Skin epidermis (tissue), 12 donors: Measurements from ENCODE around the gene MINDY1.
A peak's percentile ranks its signal among the peaks of the same experiment; 100 is the strongest.

Experiments
- H3K27ac ChIP-seq, 21 experiments: fragments of 200-600 bp; sonication (generic) in 11 of 21; one replicate each; pipeline ENCODE4 v1.5.0; 2020; ENCODE audit warnings: mild to moderate bottlenecking in 3 of 21, inconsistent platforms in 2 of 21, moderate library complexity in 2 of 21
- H3K4me3 ChIP-seq, 7 experiments: fragments of 200-600 bp; sonication (generic) in 2 of 7; one replicate each; pipeline ENCODE4 v1.5.0; 2020; ENCODE audit warnings: inconsistent platforms in 2 of 7, mild to moderate bottlenecking in 2 of 7, moderate library complexity in 1 of 7

Gene MINDY1

DNA sequence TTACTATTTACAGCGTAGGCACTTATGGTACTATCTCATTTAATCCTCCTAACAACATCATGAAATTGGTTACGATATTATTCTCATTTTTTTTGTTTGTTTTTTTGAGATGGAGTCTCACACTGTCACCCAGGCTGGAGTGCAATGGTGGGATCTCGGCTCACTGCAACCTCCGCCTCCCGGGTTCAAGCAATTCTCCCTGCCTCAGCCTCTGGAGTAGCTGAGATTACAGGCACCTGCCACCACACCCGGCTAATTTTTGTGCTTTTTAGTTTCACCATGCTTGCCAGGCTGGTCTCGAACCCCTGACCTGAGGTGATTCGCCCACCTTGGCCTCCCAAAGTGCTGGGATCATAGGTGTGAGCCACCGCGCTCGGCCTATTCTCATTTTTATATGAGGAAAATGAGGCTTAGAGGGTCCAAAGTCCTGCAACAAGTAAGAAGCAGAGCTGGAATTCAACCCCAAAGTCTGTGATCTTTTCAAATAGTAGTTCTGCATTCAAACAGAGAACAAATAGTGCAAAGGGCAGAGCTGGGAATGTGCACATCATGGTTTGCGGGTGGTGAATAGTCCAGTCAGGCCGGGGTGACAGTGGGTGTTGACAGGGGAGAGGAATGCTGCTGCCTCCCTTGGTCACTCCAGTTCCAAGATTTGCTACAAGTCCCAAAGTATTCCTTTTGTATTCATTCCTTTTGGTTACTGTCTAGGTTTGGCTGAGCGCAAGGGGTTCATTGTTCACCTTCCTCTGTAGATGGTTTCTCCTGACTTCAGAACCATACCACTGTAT lies 6.2 kb upstream of the MINDY1 start:
- no peak overlapping the region for H3K27ac ChIP-seq
- no peak overlapping the region for H3K4me3 ChIP-seq

- peak overlapping the region in 1 of 21 experiments; percentile 19 for H3K27ac ChIP-seq
Observed at GRCh38 chr1:151011154-151011850, 4.6 kb upstream of the MINDY1 start.

DNA sequence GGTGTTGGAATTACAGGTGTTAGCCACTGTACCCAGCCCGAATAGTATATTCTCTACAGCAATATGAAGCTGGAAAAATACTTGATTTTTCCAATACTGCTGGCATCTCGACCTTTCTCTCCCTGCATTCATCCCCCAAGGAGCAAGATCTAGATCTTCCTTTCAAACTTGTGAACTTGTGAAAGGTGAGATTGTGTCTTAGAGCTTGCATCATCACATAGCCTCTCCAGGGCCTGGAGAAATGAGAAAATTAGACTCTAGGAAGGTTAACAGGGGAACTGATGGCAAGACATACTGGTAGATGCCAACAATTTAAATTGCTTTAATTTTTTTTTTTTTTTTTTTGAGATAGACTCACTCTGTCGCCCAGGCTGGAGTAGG lies 3.6 kb upstream of the MINDY1 start:
- Histone ChIP-seq H3K4me3 (no peak overlapping the region), H3K27ac (no peak overlapping the region)

More at GRCh38 chr1:151011154-151011850, 4.6 kb upstream of the MINDY1 start:
- H3K4me3 ChIP-seq: no peak overlapping the region

DNA sequence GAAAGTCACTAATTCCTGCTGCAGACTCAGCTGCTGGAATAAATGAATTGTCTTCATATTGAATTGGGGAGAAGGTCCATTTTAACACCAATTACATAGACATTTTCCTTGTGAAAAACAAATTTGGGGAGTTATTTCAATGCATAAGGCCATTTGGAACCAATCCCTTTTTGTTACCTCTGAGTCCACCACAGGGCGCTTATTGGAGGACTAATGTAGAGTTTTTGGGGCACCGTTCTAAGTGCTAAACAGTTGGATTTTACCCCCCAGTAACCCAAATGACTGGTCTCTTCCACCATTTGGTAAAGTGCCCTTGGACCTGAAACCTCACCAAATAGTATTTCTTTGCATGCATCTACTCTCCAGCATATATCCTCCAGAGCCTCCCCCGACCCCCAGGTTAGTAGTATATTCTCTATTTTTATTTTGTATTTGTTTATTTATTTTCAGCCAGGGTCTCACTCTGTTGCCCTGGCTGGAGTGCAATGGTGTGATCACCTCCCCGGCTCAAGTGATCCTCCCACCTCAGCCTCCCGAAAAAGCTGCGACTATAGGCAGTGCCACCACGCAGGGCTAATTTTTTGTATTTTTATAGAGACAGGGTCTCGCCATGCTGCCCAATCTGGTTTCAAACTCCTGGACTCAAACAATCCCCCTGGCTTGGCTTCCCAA lies 3.1 kb upstream of the MINDY1 start:
- peak overlapping the region in 5 of 21 experiments; percentile 81 to 88 (median 86) for H3K27ac ChIP-seq
- no peak overlapping the region for H3K4me3 ChIP-seq

GRCh38 chr1:151009206-151009587 lies 2.5 kb upstream of the MINDY1 start:
- Histone ChIP-seq H3K27ac (peak overlapping the region in 14 of 21 experiments; percentile 79 to 96 (median 88)), H3K4me3 (peak overlapping the region; percentile 62 to 82 (median 65))

- H3K27ac ChIP-seq: peak within 1 kb of the TSS in 20 of 21 experiments; percentile 72 to 96 (median 90)
Observed at GRCh38 chr1:151008244-151009205, 1.8 kb upstream of the MINDY1 start, which contains the start of gene PRUNE1. PRUNE1 (plus strand) TSS chr1:151008449; CDS start chr1:151008633, 184 bp downstream.

DNA sequence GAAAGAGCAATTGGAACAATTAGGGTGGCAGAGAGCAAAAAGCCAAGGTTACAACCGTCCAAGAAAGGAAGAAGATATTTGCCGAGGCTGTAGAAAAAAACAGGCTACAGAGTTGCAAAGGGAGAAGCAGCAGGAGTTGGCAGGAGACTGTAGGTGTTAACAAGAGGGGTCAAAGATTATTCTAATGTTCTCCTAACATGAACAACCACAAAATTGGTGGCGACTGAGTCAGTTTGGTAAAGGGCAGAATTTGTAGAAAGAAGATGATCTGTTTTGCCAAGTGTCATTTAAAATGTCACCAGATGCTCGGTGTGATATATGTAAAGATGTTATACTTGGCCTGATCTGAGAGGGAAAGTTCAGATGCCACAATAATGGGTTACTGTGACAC lies 1.1 kb upstream of the MINDY1 start:
- H3K4me3 ChIP-seq: peak overlapping the region; percentile 62 to 82 (median 65)
- H3K27ac ChIP-seq: peak overlapping the region in 19 of 21 experiments; percentile 74 to 96 (median 90)

More at GRCh38 chr1:151008244-151009205, 1.8 kb upstream of the MINDY1 start, which contains the start of gene PRUNE1:
- H3K4me3 ChIP-seq: peak within 1 kb of the TSS; percentile 62 to 82 (median 65)

GRCh38 chr1:151005729-151006319 lies 878 bp downstream of the MINDY1 start:
- peak overlapping the region; percentile 40 to 57 (median 45) for H3K4me3 ChIP-seq
- H3K27ac ChIP-seq: peak overlapping the region; percentile 66 to 96 (median 90)

DNA sequence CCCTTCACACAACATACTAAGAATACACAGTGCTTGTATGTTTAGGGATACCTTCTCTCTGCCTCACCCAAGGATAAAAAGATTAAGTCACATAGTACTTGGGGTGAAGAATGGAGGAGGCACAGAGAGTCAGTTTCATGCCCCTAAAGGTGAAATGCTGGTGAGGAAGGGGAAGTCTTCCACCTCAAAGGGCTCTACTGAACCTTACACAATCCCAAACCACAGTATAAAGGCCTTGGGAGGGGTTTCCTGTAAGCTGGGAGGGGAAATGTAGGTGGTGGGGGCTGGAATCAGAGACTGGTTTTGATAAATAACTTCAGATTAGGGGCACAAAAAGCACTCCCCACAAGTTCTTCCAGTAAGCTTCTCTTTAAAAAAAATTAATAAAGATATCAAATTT lies 3.5 kb downstream of the MINDY1 start:
- no peak overlapping the region for H3K4me3 ChIP-seq
- H3K27ac ChIP-seq: peak overlapping the region in 11 of 21 experiments; percentile 1 to 61 (median 37)

- H3K4me3 ChIP-seq: no peak overlapping the region
- H3K27ac ChIP-seq: peak overlapping the region in 10 of 21 experiments; percentile 1 to 62 (median 42)
Observed at GRCh38 chr1:151002611-151003010, 4.1 kb downstream of the MINDY1 start.

- Histone ChIP-seq H3K4me3 (no peak overlapping the region), H3K27ac (peak overlapping the region in 10 of 21 experiments; percentile 1 to 62 (median 32))
Observed at GRCh38 chr1:151002051-151002450, 4.7 kb downstream of the MINDY1 start.

- peak overlapping the region in 2 of 21 experiments; percentile 1 to 51 for H3K27ac ChIP-seq
- H3K4me3 ChIP-seq: no peak overlapping the region
Observed at GRCh38 chr1:151001602-151002001, 5.1 kb downstream of the MINDY1 start.

GRCh38 chr1:151000408-151000807 lies 6.3 kb downstream of the MINDY1 start:
- no peak overlapping the region for H3K4me3 ChIP-seq
- no peak overlapping the region for H3K27ac ChIP-seq

- no peak overlapping the region for H3K4me3 ChIP-seq
- H3K27ac ChIP-seq: no peak overlapping the region
Observed at GRCh38 chr1:150999926-151000325, 6.8 kb downstream of the MINDY1 start.

- H3K4me3 ChIP-seq: no peak overlapping the region
- peak overlapping the region in 1 of 21 experiments; percentile 13 for H3K27ac ChIP-seq
Observed at GRCh38 chr1:150999051-150999674, 7.5 kb downstream of the MINDY1 start.

GRCh38 chr1:150997949-150998348 lies 8.8 kb downstream of the MINDY1 start:
- Histone ChIP-seq H3K27ac (no peak overlapping the region), H3K4me3 (no peak overlapping the region)

DNA sequence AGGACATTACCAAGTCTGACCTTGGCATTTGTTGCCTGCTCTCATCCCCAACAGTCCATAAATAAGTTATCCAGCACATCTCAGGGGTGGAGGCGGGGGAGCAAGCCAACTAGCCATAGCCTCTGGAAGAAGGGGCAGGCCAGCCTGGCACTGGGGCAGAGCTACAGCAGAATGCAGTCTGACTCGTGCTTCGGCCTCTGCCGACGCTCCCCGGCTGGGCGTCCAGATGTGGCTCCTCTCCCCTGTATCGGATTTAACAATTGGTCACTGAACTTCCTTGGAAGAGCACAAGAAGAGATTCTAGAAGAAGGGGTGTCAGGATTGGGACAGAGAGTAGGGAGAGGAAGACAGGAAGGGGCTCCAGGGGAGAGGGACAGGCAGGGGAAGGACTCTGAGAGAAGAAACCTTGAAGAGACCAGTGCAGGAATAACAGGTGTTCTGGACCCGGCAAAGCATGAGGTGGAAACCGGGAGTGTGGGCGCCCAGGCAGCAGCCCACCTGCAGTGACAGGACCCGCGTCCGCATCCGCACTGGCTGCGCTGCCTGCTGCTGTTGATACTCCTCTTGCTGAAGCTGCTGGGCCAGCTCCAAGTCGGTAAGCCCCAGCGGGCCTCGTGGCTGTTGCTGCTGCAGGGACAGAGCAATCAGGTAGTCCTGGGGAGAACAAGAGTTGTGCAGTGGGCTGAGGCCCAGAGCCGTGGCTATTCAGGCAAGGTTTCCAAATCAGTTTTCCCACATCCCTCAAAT lies 9.4 kb downstream of the MINDY1 start:
- Histone ChIP-seq H3K27ac (no peak overlapping the region), H3K4me3 (no peak overlapping the region)
